Measurements from ENCODE around the gene LSAMP. TPM values are rescaled to one million over a fixed set of nuclear protein-coding genes. Genes with fewer than 3 reads are reported as not detected.

LSAMP gene
- total and polyA plus RNA-seq, 2 of the 4 experiments (the other 2 are of a cell fraction), result 7.9 to 8.0 TPM

DNA sequence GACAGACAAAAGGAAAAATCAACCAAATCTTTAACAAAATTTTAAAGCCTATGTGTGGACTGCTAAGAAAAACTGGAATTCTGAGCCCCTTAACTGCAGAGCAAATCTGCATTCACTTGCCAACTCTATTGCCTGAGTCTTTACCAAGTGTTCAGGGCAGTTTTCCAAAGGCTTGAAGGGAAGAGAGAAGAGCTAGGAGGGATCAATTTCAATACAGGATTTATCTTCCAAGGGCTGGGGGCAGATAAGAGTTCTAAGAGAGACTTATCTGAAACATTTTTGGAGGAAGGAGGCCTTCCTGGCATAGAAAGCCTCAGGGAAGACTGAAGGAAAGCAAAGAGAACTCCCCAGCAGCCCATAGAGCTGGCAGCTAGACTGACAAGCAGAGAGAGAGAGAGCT, 31.4 kb upstream of the LSAMP start:
- no peaks in the 10 kb centered on the region for H3K27me3 ChIP-seq (ENCODE audit: control insufficient read depth, insufficient read depth, low read length)
- H3K79me1 ChIP-seq (ENCODE audit: low read depth in 1 of 2, low read length in 2 of 2), result no peaks in the 10 kb centered on the region
- H3K4ac ChIP-seq (ENCODE audit: low read depth, low read length), result no peak overlapping the region
- no peak overlapping the region for H2BK120ac ChIP-seq (ENCODE audit: low read depth, low read length)
- H2BK5ac ChIP-seq (ENCODE audit: low read depth, low read length, poor library complexity, severe bottlenecking), result no peak overlapping the region
- H3K56ac ChIP-seq (ENCODE audit: extremely low read depth, insufficient read depth, low read length), result no peak overlapping the region
- H3K27ac ChIP-seq (ENCODE audit: insufficient read depth, low read length), result no peak overlapping the region
- no peak overlapping the region for H2BK15ac ChIP-seq (ENCODE audit: low read depth, low read length)
- no peak overlapping the region for H3K4me3 ChIP-seq (ENCODE audit: insufficient read depth, low read depth, low read length)
- no peak overlapping the region for H4K8ac ChIP-seq (ENCODE audit: low read depth in 2 of 2, low read length in 2 of 2)
- in situ Hi-C loops (cut with MboI; ENCODE audit: low sequenced_read_pairs), result no loop called here
- H3K9me1 ChIP-seq (ENCODE audit: insufficient read depth, low read length), result no peaks in the 10 kb centered on the region
- no peak overlapping the region for H4K5ac ChIP-seq (ENCODE audit: low read depth, low read length)
- H3K36me3 ChIP-seq (ENCODE audit: control insufficient read depth, insufficient read depth, low read length), result no peaks in the 10 kb centered on the region
- dilution Hi-C loops (cut with HindIII; ENCODE audit: low sequenced_read_pairs, unreplicated experiment), result no loop called here
- ChIA-PET CTCF (no interaction called here), POLR2A (ENCODE audit: unreplicated experiment) (no interaction called here)
- no peak overlapping the region for H2AK5ac ChIP-seq (ENCODE audit: low read depth, low read length)
- peaks cover 2% of the 10 kb centered on the region; the same call in 1 of the 2 replicates for H3K9me3 ChIP-seq (ENCODE audit: control insufficient read depth, insufficient read depth, low read length)
- intact Hi-C loops (cut with micrococcal nuclease), result no loop called here
- BruUV-seq (replicated peaks), result no TSS peak
- H3K14ac ChIP-seq (replicated peaks; ENCODE audit: low read depth, low read length), result no peak overlapping the region
- no peak for DNase-seq
- no peak overlapping the region for H3K4me2 ChIP-seq (ENCODE audit: low read depth, low read length)
- H3K18ac ChIP-seq (ENCODE audit: low read depth, low read length), result no peak overlapping the region
- no peaks in the 10 kb centered on the region for H4K20me1 ChIP-seq (ENCODE audit: insufficient read depth, low read length)
- no peak overlapping the region for H2AFZ ChIP-seq (replicated peaks; ENCODE audit: low read length, poor library complexity)
- TF ChIP-seq, protein P1, sequence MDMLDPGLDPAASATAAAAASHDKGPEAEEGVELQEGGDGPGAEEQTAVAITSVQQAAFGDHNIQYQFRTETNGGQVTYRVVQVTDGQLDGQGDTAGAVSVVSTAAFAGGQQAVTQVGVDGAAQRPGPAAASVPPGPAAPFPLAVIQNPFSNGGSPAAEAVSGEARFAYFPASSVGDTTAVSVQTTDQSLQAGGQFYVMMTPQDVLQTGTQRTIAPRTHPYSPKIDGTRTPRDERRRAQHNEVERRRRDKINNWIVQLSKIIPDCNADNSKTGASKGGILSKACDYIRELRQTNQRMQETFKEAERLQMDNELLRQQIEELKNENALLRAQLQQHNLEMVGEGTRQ (IDR thresholded peaks at IDR 0.05; ENCODE audit: low read depth, low read length), result no peak
- no peak for TF ChIP-seq CEBPB (IDR thresholded peaks at IDR 0.05; ENCODE audit: low read depth, low read length)
- TF ChIP-seq NFE2L2 (IDR thresholded peaks at IDR 0.05; ENCODE audit: low read depth, low read length), result no peak
- TF ChIP-seq, protein P2, sequence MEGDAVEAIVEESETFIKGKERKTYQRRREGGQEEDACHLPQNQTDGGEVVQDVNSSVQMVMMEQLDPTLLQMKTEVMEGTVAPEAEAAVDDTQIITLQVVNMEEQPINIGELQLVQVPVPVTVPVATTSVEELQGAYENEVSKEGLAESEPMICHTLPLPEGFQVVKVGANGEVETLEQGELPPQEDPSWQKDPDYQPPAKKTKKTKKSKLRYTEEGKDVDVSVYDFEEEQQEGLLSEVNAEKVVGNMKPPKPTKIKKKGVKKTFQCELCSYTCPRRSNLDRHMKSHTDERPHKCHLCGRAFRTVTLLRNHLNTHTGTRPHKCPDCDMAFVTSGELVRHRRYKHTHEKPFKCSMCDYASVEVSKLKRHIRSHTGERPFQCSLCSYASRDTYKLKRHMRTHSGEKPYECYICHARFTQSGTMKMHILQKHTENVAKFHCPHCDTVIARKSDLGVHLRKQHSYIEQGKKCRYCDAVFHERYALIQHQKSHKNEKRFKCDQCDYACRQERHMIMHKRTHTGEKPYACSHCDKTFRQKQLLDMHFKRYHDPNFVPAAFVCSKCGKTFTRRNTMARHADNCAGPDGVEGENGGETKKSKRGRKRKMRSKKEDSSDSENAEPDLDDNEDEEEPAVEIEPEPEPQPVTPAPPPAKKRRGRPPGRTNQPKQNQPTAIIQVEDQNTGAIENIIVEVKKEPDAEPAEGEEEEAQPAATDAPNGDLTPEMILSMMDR (conservative IDR thresholded peaks at IDR 0.05; ENCODE audit: low read depth, low read length), result no peak
- no peak for TF ChIP-seq CHD1 (IDR thresholded peaks at IDR 0.05; ENCODE audit: low read depth, low read length)
- TF ChIP-seq RCOR1 (IDR thresholded peaks at IDR 0.05; ENCODE audit: insufficient replicate concordance, low read length), result no peak
- TF ChIP-seq BHLHE40 (IDR thresholded peaks at IDR 0.05; ENCODE audit: low read depth, low read length), result no peak
- H3K4me1 ChIP-seq (ENCODE audit: control insufficient read depth, insufficient read depth, low read length), result no peaks in the 10 kb centered on the region
- H3K23ac ChIP-seq (ENCODE audit: low read depth, low read length), result no peak overlapping the region
- no peak overlapping the region for H2BK20ac ChIP-seq (ENCODE audit: low read depth, low read length)
- H4K91ac ChIP-seq (ENCODE audit: insufficient read depth, low read depth, low read length), result no peak overlapping the region
- no peak for ATAC-seq (ENCODE audit: low read depth)
- H3K9ac ChIP-seq (ENCODE audit: low read depth, low read length), result no peak overlapping the region
- no peak overlapping the region for H2AK9ac ChIP-seq (replicated peaks; ENCODE audit: low read depth, low read length, poor library complexity)
